Liver (tissue), 9 donors: ENCODE results near the gene AP1S3. TPM values are rescaled to one million over a fixed set of nuclear protein-coding genes. Genes with fewer than 3 reads are reported as not detected.

Experiments used
- DNase-seq: peaks from one replicate; pipeline ENCODE4 v3.0.0-alpha.2; 2017; ENCODE audit warnings: low spot score
- H3K27ac ChIP-seq, 2 donors: one replicate each; pipeline ENCODE4 v1.7.0; 2013; ENCODE audit warnings: inconsistent platforms in 2 of 2, low read length in 2 of 2, control low read depth in 1 of 2, low read depth in 1 of 2, mild to moderate bottlenecking in 1 of 2
- H3K27me3 ChIP-seq, 4 donors: one replicate each; pipeline versions ENCODE4 v1.6.1 to v1.7.0; 2013; ENCODE audit warnings: low read length in 3 of 4, inconsistent platforms in 1 of 4, mild to moderate bottlenecking in 1 of 4, moderate library complexity in 1 of 4; ENCODE audit not compliant: control insufficient read depth in 4 of 4, insufficient read depth in 4 of 4
- H3K36me3 ChIP-seq, 4 donors: one replicate each; pipeline versions ENCODE4 v1.6.1 to v1.7.0; 2013; ENCODE audit warnings: low read length in 3 of 4, mild to moderate bottlenecking in 3 of 4, low read depth in 1 of 4, moderate library complexity in 1 of 4; ENCODE audit not compliant: control insufficient read depth in 4 of 4, insufficient read depth in 3 of 4
- H3K4me1 ChIP-seq, 4 donors: one replicate each; pipeline versions ENCODE4 v1.6.1 to v1.7.0; 2013; ENCODE audit warnings: low read length in 3 of 4, mild to moderate bottlenecking in 3 of 4, moderate library complexity in 1 of 4; ENCODE audit not compliant: control insufficient read depth in 4 of 4, insufficient read depth in 4 of 4
- H3K4me3 ChIP-seq, 3 donors: one replicate each; pipeline versions ENCODE4 v1.6.1 to v1.7.0; 2013; ENCODE audit warnings: low read length in 3 of 3, control low read depth in 1 of 3, low read depth in 1 of 3, mild to moderate bottlenecking in 1 of 3
- H3K9ac ChIP-seq, 2 donors: one replicate each; pipeline ENCODE4 v1.7.0; 2013; ENCODE audit warnings: low read length in 2 of 2, mild to moderate bottlenecking in 2 of 2, moderate library complexity in 2 of 2, control low read depth in 1 of 2, low read depth in 1 of 2
- H3K9me3 ChIP-seq, 4 donors: one replicate each; pipeline versions ENCODE4 v1.6.1 to v1.7.0; 2013; ENCODE audit warnings: low read length in 3 of 4; ENCODE audit not compliant: control insufficient read depth in 4 of 4
- FOXA1 ChIP-seq: IDR thresholded peaks from 2 replicates; pipeline ENCODE4 v1.6.1; 2016; ENCODE audit warnings: antibody characterized with exemption
- FOXA2 ChIP-seq: IDR thresholded peaks from 2 replicates; pipeline ENCODE4 v1.6.1; 2016; ENCODE audit warnings: antibody characterized with exemption
- HNF4A ChIP-seq, 2 donors: conservative IDR thresholded peaks; 2 replicates each; pipeline ENCODE4 v1.6.1; 2016; ENCODE audit warnings: antibody characterized with exemption in 2 of 2, mild to moderate bottlenecking in 2 of 2
- HNF4G ChIP-seq: IDR thresholded peaks from 2 replicates; pipeline ENCODE4 v1.6.1; 2016; ENCODE audit warnings: antibody characterized with exemption
- JUND ChIP-seq, 2 donors: IDR thresholded peaks; 2 replicates each; pipeline ENCODE4 v1.6.1; 2016; ENCODE audit warnings: antibody characterized with exemption in 2 of 2
- NR2F2 ChIP-seq: IDR thresholded peaks from 2 replicates; pipeline ENCODE4 v1.6.1; 2016; ENCODE audit warnings: antibody characterized with exemption
- RAD21 ChIP-seq, 2 donors: IDR thresholded peaks; 2 replicates each; pipeline ENCODE4 v1.6.1; 2016; ENCODE audit warnings: antibody characterized with exemption in 2 of 2, mild to moderate bottlenecking in 2 of 2
- SP1 ChIP-seq: IDR thresholded peaks from 2 replicates; pipeline ENCODE4 v1.6.1; 2018; ENCODE audit warnings: antibody characterized with exemption, mild to moderate bottlenecking
- WGBS: extraction: QIAGEN DNeasy Blood & Tissue Kit; methylation state at CpG from one replicate; pipeline ENCODE4 v1.1.7; 2013; 5-methylcytosine and 5-hydroxymethylcytosine counted together
- polyA plus RNA-seq, 2 donors: library from polyadenylated mRNA; stranded (reverse) in 1 of 2; unstranded in 1 of 2; fragments of 200-250 nt in 1 of 2; fragments of >200 nt in 1 of 2; fragmentation: Nextera tagmentation in 1 of 2; extraction: Ambion mirVana in 1 of 2; gene quantifications; one replicate each; pipeline versions ENCODE4 v1.2.1 to v1.2.3, GENCODE V29; 2013 to 2015
- total RNA-seq, 2 donors: library from RNA; depleted of rRNA; stranded (reverse); fragments of >200 nt; gene quantifications; one replicate each; pipeline ENCODE4 v1.2.3, GENCODE V29; 2014
- TF ChIP-seq, protein P1 (sequence below): IDR thresholded peaks from 2 replicates; pipeline ENCODE4 v1.6.1; 2016; ENCODE audit warnings: antibody characterized with exemption, mild to moderate bottlenecking
- TF ChIP-seq, protein P2 (sequence below): IDR thresholded peaks from 2 replicates; pipeline ENCODE4 v1.6.1; 2016; ENCODE audit warnings: antibody characterized with exemption
- TF ChIP-seq, protein P3 (sequence below): fragments of 150-350 bp; IDR thresholded peaks from 2 replicates; pipeline ENCODE4 v1.5.1; 2017; ENCODE audit warnings: improper control_type of control experiment, low read depth, low read length; ENCODE audit not compliant: missing input control
- TF ChIP-seq, protein P4 (sequence below): IDR thresholded peaks from 2 replicates; pipeline ENCODE4 v1.6.1; 2016; ENCODE audit warnings: antibody characterized with exemption
- donor health status: healthy.
- donor health status: healthy.
- donor health status: healthy.
- donor health status: healthy.
- donor health status: healthy.

Gene AP1S3
- total and polyA plus RNA-seq, 4 donors = 1.1 to 3.8 (median 2.4) TPM

DNA sequence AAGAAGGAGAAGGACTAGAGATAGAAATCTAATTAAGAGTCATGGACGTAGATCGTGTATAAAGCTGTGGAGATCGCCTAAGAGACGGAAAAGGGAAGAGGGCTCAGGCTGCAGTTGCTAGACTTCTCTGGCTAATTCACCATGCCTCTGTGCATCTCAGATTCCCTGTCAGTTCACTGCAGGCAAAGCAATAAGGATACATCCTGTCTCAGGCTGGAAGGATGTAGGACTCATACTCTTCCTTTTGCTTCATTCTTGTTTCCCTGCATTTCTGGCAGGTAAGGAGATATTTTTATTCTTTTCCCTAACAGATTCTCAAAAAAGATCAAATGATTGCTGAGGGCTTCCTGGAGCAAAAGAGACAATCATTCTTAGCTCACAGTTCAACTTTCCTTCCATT is 112.5 kb downstream of the AP1S3 start:
- DNase-seq = no peak
- H3K27ac ChIP-seq = no peak overlapping the region
- H3K27me3 ChIP-seq = no peaks in the 10 kb centered on the region
- WGBS = 88% methylated on average over 4 of the region's 4 CpGs
- no peak overlapping the region for H3K4me3 ChIP-seq
- H3K4me1 ChIP-seq = no peaks in the 10 kb centered on the region
- H3K36me3 ChIP-seq = no peaks in the 10 kb centered on the region
- H3K9me3 ChIP-seq = no peaks in the 10 kb centered on the region
- TF ChIP-seq, protein P1, sequence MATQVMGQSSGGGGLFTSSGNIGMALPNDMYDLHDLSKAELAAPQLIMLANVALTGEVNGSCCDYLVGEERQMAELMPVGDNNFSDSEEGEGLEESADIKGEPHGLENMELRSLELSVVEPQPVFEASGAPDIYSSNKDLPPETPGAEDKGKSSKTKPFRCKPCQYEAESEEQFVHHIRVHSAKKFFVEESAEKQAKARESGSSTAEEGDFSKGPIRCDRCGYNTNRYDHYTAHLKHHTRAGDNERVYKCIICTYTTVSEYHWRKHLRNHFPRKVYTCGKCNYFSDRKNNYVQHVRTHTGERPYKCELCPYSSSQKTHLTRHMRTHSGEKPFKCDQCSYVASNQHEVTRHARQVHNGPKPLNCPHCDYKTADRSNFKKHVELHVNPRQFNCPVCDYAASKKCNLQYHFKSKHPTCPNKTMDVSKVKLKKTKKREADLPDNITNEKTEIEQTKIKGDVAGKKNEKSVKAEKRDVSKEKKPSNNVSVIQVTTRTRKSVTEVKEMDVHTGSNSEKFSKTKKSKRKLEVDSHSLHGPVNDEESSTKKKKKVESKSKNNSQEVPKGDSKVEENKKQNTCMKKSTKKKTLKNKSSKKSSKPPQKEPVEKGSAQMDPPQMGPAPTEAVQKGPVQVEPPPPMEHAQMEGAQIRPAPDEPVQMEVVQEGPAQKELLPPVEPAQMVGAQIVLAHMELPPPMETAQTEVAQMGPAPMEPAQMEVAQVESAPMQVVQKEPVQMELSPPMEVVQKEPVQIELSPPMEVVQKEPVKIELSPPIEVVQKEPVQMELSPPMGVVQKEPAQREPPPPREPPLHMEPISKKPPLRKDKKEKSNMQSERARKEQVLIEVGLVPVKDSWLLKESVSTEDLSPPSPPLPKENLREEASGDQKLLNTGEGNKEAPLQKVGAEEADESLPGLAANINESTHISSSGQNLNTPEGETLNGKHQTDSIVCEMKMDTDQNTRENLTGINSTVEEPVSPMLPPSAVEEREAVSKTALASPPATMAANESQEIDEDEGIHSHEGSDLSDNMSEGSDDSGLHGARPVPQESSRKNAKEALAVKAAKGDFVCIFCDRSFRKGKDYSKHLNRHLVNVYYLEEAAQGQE = no peak
- TF ChIP-seq, protein P2, sequence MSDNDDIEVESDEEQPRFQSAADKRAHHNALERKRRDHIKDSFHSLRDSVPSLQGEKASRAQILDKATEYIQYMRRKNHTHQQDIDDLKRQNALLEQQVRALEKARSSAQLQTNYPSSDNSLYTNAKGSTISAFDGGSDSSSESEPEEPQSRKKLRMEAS = no peak
- TF ChIP-seq, protein P3, sequence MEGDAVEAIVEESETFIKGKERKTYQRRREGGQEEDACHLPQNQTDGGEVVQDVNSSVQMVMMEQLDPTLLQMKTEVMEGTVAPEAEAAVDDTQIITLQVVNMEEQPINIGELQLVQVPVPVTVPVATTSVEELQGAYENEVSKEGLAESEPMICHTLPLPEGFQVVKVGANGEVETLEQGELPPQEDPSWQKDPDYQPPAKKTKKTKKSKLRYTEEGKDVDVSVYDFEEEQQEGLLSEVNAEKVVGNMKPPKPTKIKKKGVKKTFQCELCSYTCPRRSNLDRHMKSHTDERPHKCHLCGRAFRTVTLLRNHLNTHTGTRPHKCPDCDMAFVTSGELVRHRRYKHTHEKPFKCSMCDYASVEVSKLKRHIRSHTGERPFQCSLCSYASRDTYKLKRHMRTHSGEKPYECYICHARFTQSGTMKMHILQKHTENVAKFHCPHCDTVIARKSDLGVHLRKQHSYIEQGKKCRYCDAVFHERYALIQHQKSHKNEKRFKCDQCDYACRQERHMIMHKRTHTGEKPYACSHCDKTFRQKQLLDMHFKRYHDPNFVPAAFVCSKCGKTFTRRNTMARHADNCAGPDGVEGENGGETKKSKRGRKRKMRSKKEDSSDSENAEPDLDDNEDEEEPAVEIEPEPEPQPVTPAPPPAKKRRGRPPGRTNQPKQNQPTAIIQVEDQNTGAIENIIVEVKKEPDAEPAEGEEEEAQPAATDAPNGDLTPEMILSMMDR = no peak
- H3K9ac ChIP-seq = no peak overlapping the region

DNA sequence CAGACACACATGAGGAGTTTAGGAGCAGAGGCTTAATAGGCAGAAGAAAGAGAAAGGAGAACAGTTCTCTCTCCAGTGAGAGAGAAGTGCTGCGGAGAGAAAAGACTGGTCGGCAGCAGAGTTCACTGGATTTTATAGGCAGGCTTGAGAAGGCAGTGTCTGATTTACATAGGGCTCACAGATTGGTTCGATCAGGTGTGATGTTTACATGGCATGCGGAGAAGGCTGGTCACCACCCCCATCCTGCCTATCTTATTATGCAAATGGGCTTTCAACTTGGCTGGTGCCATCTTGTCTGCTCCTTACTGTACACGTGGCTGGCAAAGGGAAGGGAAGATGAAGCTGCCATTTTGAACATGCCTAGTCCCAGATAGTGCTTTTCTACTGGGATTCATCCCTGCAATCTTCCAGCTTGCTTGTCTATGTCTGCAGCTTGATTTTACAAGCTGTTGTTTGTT is 113.4 kb downstream of the AP1S3 start:
- H3K4me1 ChIP-seq = no peaks in the 10 kb centered on the region
- WGBS = 72% methylated on average over 5 of the region's 5 CpGs

More for the DNA sequence above, 113.4 kb downstream of the AP1S3 start:
- TF ChIP-seq RAD21 (IDR thresholded peaks at IDR 0.05) (no peak), SP1 (no peak), JUND (IDR thresholded peaks at IDR 0.05) (no peak), NR2F2 (no peak), FOXA1 (no peak), HNF4A (conservative IDR thresholded peaks at IDR 0.05) (no peak), HNF4G (no peak), FOXA2 (no peak)
- TF ChIP-seq, protein P3 = no peak
- TF ChIP-seq, protein P4, sequence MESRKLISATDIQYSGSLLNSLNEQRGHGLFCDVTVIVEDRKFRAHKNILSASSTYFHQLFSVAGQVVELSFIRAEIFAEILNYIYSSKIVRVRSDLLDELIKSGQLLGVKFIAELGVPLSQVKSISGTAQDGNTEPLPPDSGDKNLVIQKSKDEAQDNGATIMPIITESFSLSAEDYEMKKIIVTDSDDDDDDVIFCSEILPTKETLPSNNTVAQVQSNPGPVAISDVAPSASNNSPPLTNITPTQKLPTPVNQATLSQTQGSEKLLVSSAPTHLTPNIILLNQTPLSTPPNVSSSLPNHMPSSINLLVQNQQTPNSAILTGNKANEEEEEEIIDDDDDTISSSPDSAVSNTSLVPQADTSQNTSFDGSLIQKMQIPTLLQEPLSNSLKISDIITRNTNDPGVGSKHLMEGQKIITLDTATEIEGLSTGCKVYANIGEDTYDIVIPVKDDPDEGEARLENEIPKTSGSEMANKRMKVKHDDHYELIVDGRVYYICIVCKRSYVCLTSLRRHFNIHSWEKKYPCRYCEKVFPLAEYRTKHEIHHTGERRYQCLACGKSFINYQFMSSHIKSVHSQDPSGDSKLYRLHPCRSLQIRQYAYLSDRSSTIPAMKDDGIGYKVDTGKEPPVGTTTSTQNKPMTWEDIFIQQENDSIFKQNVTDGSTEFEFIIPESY = no peak
- no peak overlapping the region for H3K9ac ChIP-seq
- no peaks in the 10 kb centered on the region for H3K27me3 ChIP-seq
- DNase-seq = no peak
- no peak overlapping the region for H3K27ac ChIP-seq
- H3K36me3 ChIP-seq = no peaks in the 10 kb centered on the region
- no peaks in the 10 kb centered on the region for H3K9me3 ChIP-seq
- H3K4me3 ChIP-seq = no peak overlapping the region
